ENCODE results near the gene PABPC3. TPM values are rescaled to one million over a fixed set of nuclear protein-coding genes. Genes with fewer than 3 reads are reported as not detected.

PABPC3 gene
- total RNA-seq, 1 experiment from 2014 or later: 0.72 TPM

DNA sequence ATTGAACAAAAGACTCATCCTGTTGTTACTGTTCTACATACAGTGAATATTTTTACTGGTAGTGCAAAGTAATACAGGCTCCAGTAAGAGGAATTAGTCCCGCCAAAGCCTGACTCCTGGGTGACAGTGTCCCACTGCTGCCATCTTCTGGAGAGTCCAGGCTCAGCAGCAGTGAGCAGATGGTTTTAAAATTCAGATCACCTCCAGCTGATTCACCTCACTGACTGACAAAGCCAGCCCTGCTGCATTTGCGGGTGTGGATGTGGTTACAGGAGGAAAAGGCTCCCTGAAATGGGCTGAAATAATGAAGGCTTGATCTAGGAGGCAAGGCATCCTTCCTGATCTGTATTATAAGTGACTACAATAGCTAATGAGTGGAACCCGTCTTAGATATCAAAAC, 18.3 kb downstream of the PABPC3 start:
- H3K4me3 Mint-ChIP-seq (ENCODE audit: unreplicated experiment): no peak overlapping the region
- BruUV-seq (replicated peaks): no TSS peak
- H3K27ac Mint-ChIP-seq (ENCODE audit: low read depth, unreplicated experiment): no peak overlapping the region
- H3K27me3 Mint-ChIP-seq (ENCODE audit: insufficient read depth, unreplicated experiment): no peaks in the 10 kb centered on the region
- H3K4me1 Mint-ChIP-seq (ENCODE audit: insufficient read depth, unreplicated experiment): peaks cover 6% of the 10 kb centered on the region
- no peaks in the 10 kb centered on the region for H3K9me3 Mint-ChIP-seq (ENCODE audit: unreplicated experiment)
- POLR2A ChIA-PET: interaction anchor here (0.6 kb wide), 2 partner anchors 51 to 74 kb away, joined by 3 read pairs; no protein-coding TSS in a partner anchor
- no peaks in the 10 kb centered on the region for H3K36me3 Mint-ChIP-seq (ENCODE audit: insufficient read depth, unreplicated experiment)
- peak; percentile 77 for DNase-seq (ENCODE audit: unreplicated experiment)
- TF ChIP-seq, protein P1, sequence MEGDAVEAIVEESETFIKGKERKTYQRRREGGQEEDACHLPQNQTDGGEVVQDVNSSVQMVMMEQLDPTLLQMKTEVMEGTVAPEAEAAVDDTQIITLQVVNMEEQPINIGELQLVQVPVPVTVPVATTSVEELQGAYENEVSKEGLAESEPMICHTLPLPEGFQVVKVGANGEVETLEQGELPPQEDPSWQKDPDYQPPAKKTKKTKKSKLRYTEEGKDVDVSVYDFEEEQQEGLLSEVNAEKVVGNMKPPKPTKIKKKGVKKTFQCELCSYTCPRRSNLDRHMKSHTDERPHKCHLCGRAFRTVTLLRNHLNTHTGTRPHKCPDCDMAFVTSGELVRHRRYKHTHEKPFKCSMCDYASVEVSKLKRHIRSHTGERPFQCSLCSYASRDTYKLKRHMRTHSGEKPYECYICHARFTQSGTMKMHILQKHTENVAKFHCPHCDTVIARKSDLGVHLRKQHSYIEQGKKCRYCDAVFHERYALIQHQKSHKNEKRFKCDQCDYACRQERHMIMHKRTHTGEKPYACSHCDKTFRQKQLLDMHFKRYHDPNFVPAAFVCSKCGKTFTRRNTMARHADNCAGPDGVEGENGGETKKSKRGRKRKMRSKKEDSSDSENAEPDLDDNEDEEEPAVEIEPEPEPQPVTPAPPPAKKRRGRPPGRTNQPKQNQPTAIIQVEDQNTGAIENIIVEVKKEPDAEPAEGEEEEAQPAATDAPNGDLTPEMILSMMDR (IDR thresholded peaks at IDR 0.05; ENCODE audit: unreplicated experiment): peak; percentile 71
- intact Hi-C loops (cut with micrococcal nuclease): loop anchor here (1.0 kb wide), 3 partner anchors 29 to 109 kb away; no protein-coding TSS in a partner anchor
- CTCF ChIA-PET: interaction anchor here (0.6 to 4.7 kb wide), 37 partner anchors 9 to 1747 kb away, joined by 3 to 44 read pairs (median 4); partner anchors contain the start of gene PABPC3

DNA sequence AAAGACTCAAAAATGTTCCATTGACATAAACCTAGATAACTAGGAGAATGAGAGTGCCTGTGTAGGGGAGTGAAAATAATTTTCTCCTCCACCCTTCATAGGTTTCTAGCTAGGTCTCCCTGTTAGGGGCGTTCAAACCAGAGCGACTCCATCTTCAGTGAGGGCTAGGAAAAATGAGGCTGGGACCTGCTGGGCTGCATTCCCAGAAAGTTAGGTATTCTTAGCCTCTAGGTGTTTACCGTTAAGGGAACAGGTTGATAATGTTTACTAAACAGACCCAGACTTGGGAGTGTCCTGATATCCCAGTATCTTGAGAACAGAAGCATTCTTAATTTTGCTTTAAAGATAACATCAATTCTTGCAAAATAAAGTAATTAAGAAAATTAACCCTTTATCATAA, 20.1 kb downstream of the PABPC3 start:
- CTCF ChIA-PET: no interaction called here
- no peak overlapping the region for H3K27ac Mint-ChIP-seq (ENCODE audit: low read depth, unreplicated experiment)
- H3K9me3 Mint-ChIP-seq (ENCODE audit: unreplicated experiment): no peaks in the 10 kb centered on the region
- intact Hi-C loops (cut with micrococcal nuclease): no loop called here
- no peaks in the 10 kb centered on the region for H3K27me3 Mint-ChIP-seq (ENCODE audit: insufficient read depth, unreplicated experiment)
- TF ChIP-seq, protein P1 (IDR thresholded peaks at IDR 0.05; ENCODE audit: unreplicated experiment): no peak
- no peak overlapping the region for H3K4me3 Mint-ChIP-seq (ENCODE audit: unreplicated experiment)
- BruUV-seq (replicated peaks): no TSS peak
- no peak for DNase-seq (ENCODE audit: unreplicated experiment)
- POLR2A ChIA-PET: no interaction called here
- no peaks in the 10 kb centered on the region for H3K36me3 Mint-ChIP-seq (ENCODE audit: insufficient read depth, unreplicated experiment)
- H3K4me1 Mint-ChIP-seq (ENCODE audit: insufficient read depth, unreplicated experiment): peaks cover 6% of the 10 kb centered on the region

DNA sequence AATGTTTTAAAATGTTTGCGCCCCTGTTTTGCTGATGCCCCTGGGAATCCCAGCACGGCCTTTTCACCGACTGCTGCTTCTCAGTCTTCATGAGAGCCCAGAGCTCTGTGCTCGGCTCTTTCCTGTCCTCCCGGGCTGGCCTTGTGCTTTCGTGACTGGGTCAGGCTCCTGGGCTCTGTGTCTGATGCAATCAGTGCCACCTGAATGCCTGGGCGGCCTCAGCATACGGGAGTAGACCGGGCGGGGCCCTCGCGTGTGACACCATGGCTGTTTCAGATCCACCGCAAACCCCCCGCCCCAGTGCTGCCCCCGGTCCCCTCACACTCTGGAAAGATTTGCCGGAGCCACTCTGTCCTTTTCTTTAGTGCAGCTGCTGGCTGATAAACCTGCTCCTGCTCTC, 21.4 kb downstream of the PABPC3 start:
- CTCF ChIA-PET: interaction anchor here (0.6 to 1.5 kb wide), 5 partner anchors 26 to 763 kb away, joined by 3 read pairs; no protein-coding TSS in a partner anchor

DNA sequence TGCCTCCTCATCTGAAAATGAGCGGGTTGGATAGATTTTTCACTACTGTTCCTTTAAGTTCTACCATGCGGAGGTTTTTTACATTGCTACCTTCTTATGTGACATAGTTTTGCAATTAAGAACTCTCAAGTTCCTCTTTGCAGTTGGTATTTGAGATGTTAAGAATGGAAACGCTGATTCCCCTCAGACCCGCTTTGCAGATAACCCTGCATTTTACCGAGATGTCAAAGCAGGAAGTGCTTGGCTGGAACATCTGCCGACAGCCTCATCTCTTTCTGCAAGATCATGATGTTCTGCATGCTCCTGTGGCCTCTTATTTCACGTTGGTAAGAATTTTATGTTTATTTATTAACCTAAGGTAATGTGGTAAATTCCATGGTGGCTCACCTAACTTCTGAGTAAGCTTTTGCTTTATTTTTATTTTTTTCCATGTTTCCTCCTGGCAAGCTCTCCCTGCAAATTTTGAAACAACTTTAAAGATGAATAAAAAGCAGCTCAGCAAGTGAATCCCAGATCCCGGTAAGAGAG, 22.5 kb downstream of the PABPC3 start:
- Mint-ChIP-seq H3K27me3 (ENCODE audit: insufficient read depth, unreplicated experiment) (no peaks in the 10 kb centered on the region), H3K9me3 (ENCODE audit: unreplicated experiment) (no peaks in the 10 kb centered on the region), H3K36me3 (ENCODE audit: insufficient read depth, unreplicated experiment) (no peaks in the 10 kb centered on the region), H3K4me3 (ENCODE audit: unreplicated experiment) (no peak overlapping the region), H3K4me1 (ENCODE audit: insufficient read depth, unreplicated experiment) (peaks cover 6% of the 10 kb centered on the region), H3K27ac (ENCODE audit: low read depth, unreplicated experiment) (no peak overlapping the region)
- BruUV-seq (replicated peaks): no TSS peak
- CTCF ChIA-PET: no interaction called here
- intact Hi-C loops (cut with micrococcal nuclease): no loop called here
- TF ChIP-seq, protein P1 (IDR thresholded peaks at IDR 0.05; ENCODE audit: unreplicated experiment): no peak
- no peak for DNase-seq (ENCODE audit: unreplicated experiment)
- POLR2A ChIA-PET: no interaction called here

More for the DNA sequence above, 21.4 kb downstream of the PABPC3 start:
- peaks cover 6% of the 10 kb centered on the region for H3K4me1 Mint-ChIP-seq (ENCODE audit: insufficient read depth, unreplicated experiment)
- POLR2A ChIA-PET: no interaction called here
- intact Hi-C loops (cut with micrococcal nuclease): no loop called here
- no peaks in the 10 kb centered on the region for H3K27me3 Mint-ChIP-seq (ENCODE audit: insufficient read depth, unreplicated experiment)
- BruUV-seq (replicated peaks): no TSS peak
- no peak overlapping the region for H3K27ac Mint-ChIP-seq (ENCODE audit: low read depth, unreplicated experiment)
- H3K4me3 Mint-ChIP-seq (ENCODE audit: unreplicated experiment): no peak overlapping the region
- no peaks in the 10 kb centered on the region for H3K9me3 Mint-ChIP-seq (ENCODE audit: unreplicated experiment)
- no peaks in the 10 kb centered on the region for H3K36me3 Mint-ChIP-seq (ENCODE audit: insufficient read depth, unreplicated experiment)
- TF ChIP-seq, protein P1 (IDR thresholded peaks at IDR 0.05; ENCODE audit: unreplicated experiment): no peak
- DNase-seq (ENCODE audit: unreplicated experiment): no peak
